NCI-H2227 (cell line): ENCODE results near the gene SULF2.

Experiments
- DNase-seq: peaks from one replicate; lab custom pipeline; 2025; ENCODE audit not compliant: unreplicated experiment; lab: John Stamatoyannopoulos, UW

Gene SULF2

DNA sequence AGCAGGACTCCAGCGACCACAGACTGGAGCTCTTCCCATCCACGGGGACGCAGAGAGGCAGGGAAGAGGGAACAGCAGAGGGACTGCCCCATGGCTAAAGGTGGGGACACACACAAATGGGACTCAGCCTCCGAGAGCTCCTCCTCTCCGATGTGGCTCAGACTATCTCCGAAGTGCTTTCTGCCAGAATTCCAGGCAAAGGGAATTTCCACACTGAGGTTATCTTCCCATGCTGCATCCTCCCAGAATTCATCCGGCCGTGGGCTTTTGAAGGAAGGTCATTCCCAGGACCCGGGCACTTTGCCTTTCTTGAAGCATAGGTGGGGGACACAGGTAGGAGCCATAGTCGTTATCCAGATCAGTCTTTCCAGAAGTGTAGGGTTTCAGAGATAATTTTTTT is 67.9 kb downstream of the SULF2 start:
- no peak for DNase-seq

- no peak for DNase-seq
Measured at GRCh38 chr20:47713878-47714450, 71.3 kb downstream of the SULF2 start.

- no peak for DNase-seq
Measured at GRCh38 chr20:47713163-47713562, 72.1 kb downstream of the SULF2 start.

- DNase-seq: no peak
Measured at GRCh38 chr20:47711046-47711752, 74.1 kb downstream of the SULF2 start.

GRCh38 chr20:47710665-47711045 is 74.6 kb downstream of the SULF2 start:
- no peak for DNase-seq

GRCh38 chr20:47708953-47709833 is 76.1 kb downstream of the SULF2 start:
- no peak for DNase-seq

- DNase-seq: no peak
Measured at GRCh38 chr20:47708140-47708807, 77.0 kb downstream of the SULF2 start.

DNA sequence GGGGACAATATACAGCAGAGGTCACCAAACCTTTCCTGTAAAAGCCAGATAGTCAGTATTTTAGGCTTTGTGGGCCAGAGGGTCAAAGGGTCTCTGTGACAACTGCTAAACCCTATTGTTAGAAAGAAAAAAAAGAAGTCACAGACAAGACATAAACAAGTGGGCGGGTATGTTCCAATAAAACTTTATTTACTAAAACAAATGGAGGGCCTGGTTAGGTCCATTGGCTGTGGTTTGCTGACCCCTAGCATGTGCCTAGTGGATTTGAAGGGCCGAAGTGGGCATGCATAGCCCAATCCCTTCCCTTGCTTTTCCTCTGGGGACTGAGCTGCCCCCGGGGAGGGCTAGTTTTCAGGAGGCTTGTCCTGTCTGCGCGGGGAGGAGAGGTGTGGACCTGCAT is 78.9 kb downstream of the SULF2 start:
- DNase-seq: no peak

- no peak for DNase-seq
Measured at GRCh38 chr20:47705497-47705856, 79.8 kb downstream of the SULF2 start.

- no peak for DNase-seq
Measured at GRCh38 chr20:47704746-47705496, 80.4 kb downstream of the SULF2 start.

- DNase-seq: no peak
Measured at GRCh38 chr20:47703748-47704147, 81.5 kb downstream of the SULF2 start.

GRCh38 chr20:47701612-47702011 is 83.7 kb downstream of the SULF2 start:
- no peak for DNase-seq

- no peak for DNase-seq
Measured at GRCh38 chr20:47700327-47700726, 85.0 kb downstream of the SULF2 start.

DNA sequence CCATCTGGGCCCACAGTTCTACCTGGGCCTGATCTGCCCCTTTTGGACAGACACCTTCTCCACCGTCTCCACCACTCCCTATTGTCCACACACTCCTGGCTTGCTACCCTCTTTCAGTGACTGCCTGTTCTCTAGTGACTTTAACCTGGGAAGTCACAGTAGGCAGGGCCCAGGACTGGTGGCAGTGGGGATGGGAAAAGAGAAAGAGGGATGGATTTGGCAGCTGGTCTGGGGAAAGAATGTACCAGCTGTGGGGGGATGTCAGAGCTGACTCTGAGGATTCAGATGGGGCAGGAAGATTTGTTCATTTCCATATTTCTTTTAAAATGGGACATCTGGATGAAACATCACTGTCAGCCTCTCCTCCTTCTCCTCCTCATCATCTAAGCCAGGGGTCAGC is 85.5 kb downstream of the SULF2 start:
- no peak for DNase-seq

GRCh38 chr20:47698142-47698541 is 87.1 kb downstream of the SULF2 start:
- no peak for DNase-seq

- no peak for DNase-seq
Measured at GRCh38 chr20:47696856-47697255, 88.4 kb downstream of the SULF2 start.

- DNase-seq: no peak
Measured at GRCh38 chr20:47694021-47694818, 91.1 kb downstream of the SULF2 start.

- peak; percentile 49 for DNase-seq
Measured at GRCh38 chr20:47691625-47692024, 93.7 kb downstream of the SULF2 start.

GRCh38 chr20:47689731-47690130 is 95.5 kb downstream of the SULF2 start:
- no peak for DNase-seq
